Measurements from ENCODE around the gene YPEL1. TPM values are rescaled to one million over a fixed set of nuclear protein-coding genes. Genes with fewer than 3 reads are reported as not detected.

YPEL1 gene
- total RNA-seq, 1 donor from 2014 or later: 6.0 TPM

GRCh38 chr22:21768435-21768834 lies 32.8 kb upstream of the YPEL1 start:
- Mint-ChIP-seq H3K36me3 (ENCODE audit: low read depth) (peaks cover 52% of the 10 kb centered on the region), H3K9me3 (ENCODE audit: low read depth) (no peaks in the 10 kb centered on the region), H3K27me3 (ENCODE audit: low read depth) (no peaks in the 10 kb centered on the region), H3K4me3 (ENCODE audit: unreplicated experiment) (no peak overlapping the region), H3K4me1 (ENCODE audit: low read depth) (no peaks in the 10 kb centered on the region), H3K27ac (ENCODE audit: unreplicated experiment) (no peak overlapping the region)
- no peak for TF ChIP-seq CTCF (IDR thresholded peaks at IDR 0.05)
- DNase-seq (ENCODE audit: low spot score): no peak

GRCh38 chr22:21766691-21767462 lies 31.3 kb upstream of the YPEL1 start:
- no peak overlapping the region for H3K4me3 Mint-ChIP-seq (ENCODE audit: unreplicated experiment)
- no peaks in the 10 kb centered on the region for H3K27me3 Mint-ChIP-seq (ENCODE audit: low read depth)
- no peak for TF ChIP-seq CTCF (IDR thresholded peaks at IDR 0.05)
- no peak for DNase-seq (ENCODE audit: low spot score)
- H3K27ac Mint-ChIP-seq (ENCODE audit: unreplicated experiment): no peak overlapping the region
- H3K36me3 Mint-ChIP-seq (ENCODE audit: low read depth): peaks cover 49% of the 10 kb centered on the region
- no peaks in the 10 kb centered on the region for H3K9me3 Mint-ChIP-seq (ENCODE audit: low read depth)
- H3K4me1 Mint-ChIP-seq (ENCODE audit: low read depth): peaks cover 4% of the 10 kb centered on the region

DNA sequence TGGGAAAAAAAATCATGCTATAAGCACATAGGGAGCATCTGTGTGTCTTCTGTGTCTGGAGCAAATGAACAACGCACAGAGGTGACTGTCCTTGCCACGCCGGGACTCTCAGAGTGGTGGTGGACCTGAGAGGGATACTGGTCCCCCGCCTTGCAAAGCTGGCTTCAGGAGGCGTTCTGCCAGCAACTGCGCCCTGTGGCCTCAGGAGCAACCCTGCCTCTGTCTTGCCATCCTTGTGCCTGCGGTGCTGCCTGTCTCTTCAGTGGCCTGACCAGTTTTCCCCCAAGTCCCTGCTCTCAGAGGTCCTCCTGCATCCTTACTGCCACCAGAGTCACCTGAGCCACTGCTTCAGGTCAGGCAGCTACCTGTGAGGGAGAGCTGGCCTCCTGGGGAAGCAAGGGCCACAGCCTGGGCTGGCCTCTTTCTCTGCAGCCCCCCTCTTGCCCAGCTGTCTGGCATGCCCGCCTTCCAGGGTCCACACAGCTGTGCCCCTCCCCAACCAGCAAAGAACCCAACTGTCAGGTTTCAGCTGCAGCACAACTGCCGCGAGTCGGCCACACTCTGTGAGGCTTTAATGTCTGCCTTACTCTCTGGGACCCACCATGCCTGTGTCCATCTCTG lies 30.4 kb upstream of the YPEL1 start:
- DNase-seq (ENCODE audit: low spot score): no peak
- no peak overlapping the region for H3K27ac Mint-ChIP-seq (ENCODE audit: unreplicated experiment)
- peaks cover 45% of the 10 kb centered on the region for H3K36me3 Mint-ChIP-seq (ENCODE audit: low read depth)
- H3K27me3 Mint-ChIP-seq (ENCODE audit: low read depth): no peaks in the 10 kb centered on the region
- peaks cover 4% of the 10 kb centered on the region for H3K4me1 Mint-ChIP-seq (ENCODE audit: low read depth)
- no peak overlapping the region for H3K4me3 Mint-ChIP-seq (ENCODE audit: unreplicated experiment)
- no peaks in the 10 kb centered on the region for H3K9me3 Mint-ChIP-seq (ENCODE audit: low read depth)
- TF ChIP-seq CTCF (IDR thresholded peaks at IDR 0.05): no peak

DNA sequence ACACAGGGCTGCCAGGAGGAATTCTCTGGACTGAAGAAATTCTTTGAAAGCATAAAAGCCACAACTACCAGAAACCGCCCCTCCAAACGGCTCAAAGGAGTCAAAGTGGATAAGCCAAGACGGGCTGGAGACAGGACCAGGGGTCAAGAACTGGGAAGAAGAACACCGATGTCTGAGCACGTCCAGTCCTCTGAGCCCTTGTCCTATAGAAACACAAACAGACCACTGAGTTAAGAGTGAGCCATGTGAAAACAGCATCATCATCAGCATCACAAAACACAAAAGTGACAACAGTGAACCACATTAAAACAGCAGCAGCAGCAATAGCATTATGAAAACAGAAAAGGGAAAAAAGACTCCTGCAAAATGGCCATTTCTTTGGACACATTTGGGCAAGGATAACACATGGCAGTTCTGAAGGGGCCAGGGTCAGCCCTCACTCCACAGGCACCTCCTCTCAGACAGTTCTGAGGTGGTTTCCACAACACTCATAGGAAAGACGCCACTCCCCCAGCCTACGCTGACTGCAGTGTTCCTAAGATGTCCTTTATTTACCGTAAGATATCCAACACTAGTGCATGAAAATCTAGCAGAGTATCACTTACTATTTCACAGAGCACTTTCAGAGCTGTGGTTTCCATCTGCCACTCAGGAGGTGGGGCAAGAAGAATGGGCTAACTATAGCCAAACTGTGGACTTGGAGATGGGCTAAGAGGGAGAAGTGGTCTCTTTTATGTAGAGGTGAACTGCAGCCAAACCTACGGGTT lies 28.6 kb upstream of the YPEL1 start:
- Mint-ChIP-seq H3K4me3 (ENCODE audit: unreplicated experiment) (no peak overlapping the region), H3K36me3 (ENCODE audit: low read depth) (peaks cover 42% of the 10 kb centered on the region), H3K9me3 (ENCODE audit: low read depth) (no peaks in the 10 kb centered on the region), H3K4me1 (ENCODE audit: low read depth) (peaks cover 7% of the 10 kb centered on the region), H3K27ac (ENCODE audit: unreplicated experiment) (no peak overlapping the region), H3K27me3 (ENCODE audit: low read depth) (no peaks in the 10 kb centered on the region)
- no peak for TF ChIP-seq CTCF (IDR thresholded peaks at IDR 0.05)
- no peak for DNase-seq (ENCODE audit: low spot score)

Measured in chondrocyte (in vitro differentiated cells).